HFF-Myc (cell line): ENCODE results near the gene HOXD8.

ENCODE experiments used
- DNase-seq: peaks from one replicate; pipeline ENCODE4 v3.0.0-alpha.2; 2011; ENCODE audit warnings: low read depth; ENCODE audit errors: extremely low read depth
- H3K4me3 ChIP-seq: replicated peaks from 2 replicates; pipeline ENCODE4 v1.5.1; 2011; ENCODE audit warnings: low read depth, mild to moderate bottlenecking, control low read depth, low read length
- CTCF ChIP-seq: IDR thresholded peaks from 2 replicates; pipeline ENCODE4 v1.5.1; 2012; ENCODE audit warnings: mild to moderate bottlenecking, low read depth, low read length, control low read depth; ENCODE audit errors: missing control alignments

The HOXD8 gene

GRCh38 chr2:176099728-176100546 is 29.6 kb upstream of the HOXD8 start, which contains the start of gene HOXD12:
HOXD12 (plus strand) TSS chr2:176099795; CDS start chr2:176099802, 7 bp downstream.
- no peak for TF ChIP-seq CTCF
- no peak for DNase-seq
- H3K4me3 ChIP-seq = no peak within 1 kb of the TSS

GRCh38 chr2:176100547-176101140 is 28.9 kb upstream of the HOXD8 start:
- H3K4me3 ChIP-seq = no peak overlapping the region
- TF ChIP-seq CTCF = no peak
- DNase-seq = no peak

- no peak overlapping the region for H3K4me3 ChIP-seq
- DNase-seq = no peak
- TF ChIP-seq CTCF = no peak
These were observed 28.2 kb upstream of the HOXD8 start for GRCh38 chr2:176101216-176101830.

- TF ChIP-seq CTCF = no peak
- no peak overlapping the region for H3K4me3 ChIP-seq
- no peak for DNase-seq
These were observed 27.7 kb upstream of the HOXD8 start for GRCh38 chr2:176101842-176102241.

GRCh38 chr2:176102309-176102866 is 27.1 kb upstream of the HOXD8 start:
- TF ChIP-seq CTCF = no peak
- H3K4me3 ChIP-seq = no peak overlapping the region
- DNase-seq = no peak

GRCh38 chr2:176103194-176103593 is 26.3 kb upstream of the HOXD8 start:
- no peak for DNase-seq
- H3K4me3 ChIP-seq = no peak overlapping the region
- no peak for TF ChIP-seq CTCF
